Right lobe of liver (tissue), 6 donors: ENCODE measurements around the gene APBB1. TPM values are rescaled to one million over a fixed set of nuclear protein-coding genes. Genes with fewer than 3 reads are reported as not detected.

Experiments
- ATAC-seq, 4 donors: fragments of 200-7000 bp; cut with Tn5 transposase; one replicate each; pipeline ENCODE4 v1.9.1; 2020; ENCODE audit warnings: mild to moderate bottlenecking in 4 of 4, moderate library complexity in 4 of 4
- DNase-seq, 3 donors: peaks; one replicate each; pipeline ENCODE4 v3.0.0-alpha.2; 2020
- H3K27ac ChIP-seq, 3 donors: fragments of 200-600 bp; one replicate each; pipeline ENCODE4 v1.8.0; 2022
- H3K27me3 ChIP-seq, 2 donors: fragments of 200-600 bp; one replicate each; pipeline ENCODE4 v1.8.0; 2022
- H3K36me3 ChIP-seq, 4 donors: fragments of 200-600 bp; sonication (generic) in 1 of 4; one replicate each; pipeline versions ENCODE4 v1.5.1 to v1.8.0; 2017 to 2022; ENCODE audit warnings: control low read depth in 1 of 4
- H3K4me1 ChIP-seq, 4 donors: fragments of 200-600 bp; sonication (generic) in 1 of 4; one replicate each; pipeline versions ENCODE4 v1.5.1 to v1.8.0; 2017 to 2022; ENCODE audit warnings: control low read depth in 1 of 4
- H3K4me3 ChIP-seq, 3 donors: fragments of 200-600 bp; one replicate each; pipeline ENCODE4 v1.8.0; 2022
- H3K9me3 ChIP-seq, 4 donors: fragments of 200-600 bp; sonication (generic) in 1 of 4; one replicate each; pipeline versions ENCODE4 v1.5.1 to v1.8.0; 2017 to 2022; ENCODE audit warnings: control low read depth in 1 of 4
- POLR2A ChIP-seq: fragments of 450-650 bp; IDR thresholded peaks from one replicate; pipeline ENCODE4 v1.6.1; 2017; ENCODE audit warnings: antibody characterized with exemption, mild to moderate bottlenecking
- WGBS: methylation state at CpG from one replicate; pipeline ENCODE4 v1.1.6; 2018; ENCODE audit warnings: low coverage, low lambda C conversion rate; ENCODE audit not compliant: insufficient coverage; ENCODE audit errors: missing lambda C conversion rate; 5-methylcytosine and 5-hydroxymethylcytosine counted together
- intact Hi-C, 2 donors: fragments of 100-400 bp; cut with DNase I; formaldehyde crosslinking; loops; one replicate each; pipeline versions ENCODE4 v1.11.2 to v1.14.1; 2022
- total RNA-seq, 6 experiments: library from RNA; depleted of rRNA in 2 of 6; stranded (reverse); fragments of >200 nt in 2 of 6; fragmentation: NEBNext Ultra II Directional in 3 of 6; extraction: Animal tissue kit (Norgen Biotek cat#: 25700) in 3 of 6; gene quantifications; one replicate each; pipeline versions ENCODE4 v1.1.0 to v1.2.4, GENCODE V29; 2016 to 2023
- TF ChIP-seq, protein P1 (sequence below), 4 donors: fragments of 200-600 bp in 3 of 4; fragments of 450-650 bp in 1 of 4; IDR thresholded peaks; one replicate each; pipeline versions ENCODE4 v1.5.1 to v1.8.0; 2016 to 2022; ENCODE audit warnings: antibody characterized with exemption in 4 of 4, mild to moderate bottlenecking in 2 of 4
- donor health status: DM: no; HTN: yes; CAD: no.
- donor health status: DM: no; HTN: no; CAD: no.
- donor health status: DM: no; HTN: no; CAD: no.
- donor health status: DM: no; HTN: yes; CAD: no.
- donor health status: DM: no; HTN: yes; CAD: no.

Gene APBB1
- total RNA-seq, 6 experiments from 2014 or later: 3.3 to 5.6 (median 3.8) TPM

DNA sequence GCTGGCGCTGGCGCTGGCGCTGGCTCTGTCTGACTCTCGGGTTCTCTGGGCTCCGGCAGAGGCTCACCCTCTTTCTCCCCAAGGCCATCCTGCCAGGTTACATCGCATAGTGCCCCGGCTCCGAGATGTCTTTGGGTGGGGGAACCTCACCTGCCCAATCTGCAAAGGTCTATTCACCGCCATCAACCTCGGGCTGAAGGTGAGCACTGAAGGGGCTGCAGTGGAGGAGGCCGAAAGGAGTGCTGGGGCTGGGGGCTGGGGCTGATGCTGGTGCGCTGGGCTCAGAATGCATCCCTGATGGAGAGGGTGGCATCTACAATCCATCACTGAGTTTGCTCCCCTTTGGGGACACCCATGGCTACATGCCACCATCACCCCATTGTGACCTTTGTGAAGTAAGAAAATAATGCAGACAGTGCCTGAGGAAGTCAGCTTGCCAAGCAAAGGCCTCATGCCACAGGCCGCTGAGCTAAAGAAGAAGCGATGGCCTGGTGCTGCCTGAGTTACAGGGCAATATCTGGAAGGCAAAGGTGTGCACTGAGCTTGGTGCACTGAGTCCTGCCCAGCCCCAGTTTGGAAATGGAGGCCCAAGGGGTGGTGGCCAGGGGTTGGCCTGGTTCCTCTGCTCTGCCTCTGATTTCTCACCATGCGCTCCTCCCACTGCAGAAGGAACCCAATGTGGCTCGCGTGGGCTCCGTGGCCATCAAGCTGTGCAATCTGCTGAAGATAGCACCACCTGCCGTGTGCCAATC is 28.0 kb downstream of the APBB1 start:
- H3K4me3 ChIP-seq: peak overlapping the region; percentile 79 to 96 (median 95)
- peaks cover 0 to 31% (median 12%) of the 10 kb centered on the region in 4 donors for H3K4me1 ChIP-seq
- ATAC-seq (no peak), DNase-seq (no peak)
- 0% methylated on average over 3 of the region's 19 CpGs for WGBS
- no peaks in the 10 kb centered on the region for H3K27me3 ChIP-seq
- H3K27ac ChIP-seq: peak overlapping the region; percentile 81 to 87 (median 85)
- no peak for TF ChIP-seq POLR2A
- TF ChIP-seq, protein P1, sequence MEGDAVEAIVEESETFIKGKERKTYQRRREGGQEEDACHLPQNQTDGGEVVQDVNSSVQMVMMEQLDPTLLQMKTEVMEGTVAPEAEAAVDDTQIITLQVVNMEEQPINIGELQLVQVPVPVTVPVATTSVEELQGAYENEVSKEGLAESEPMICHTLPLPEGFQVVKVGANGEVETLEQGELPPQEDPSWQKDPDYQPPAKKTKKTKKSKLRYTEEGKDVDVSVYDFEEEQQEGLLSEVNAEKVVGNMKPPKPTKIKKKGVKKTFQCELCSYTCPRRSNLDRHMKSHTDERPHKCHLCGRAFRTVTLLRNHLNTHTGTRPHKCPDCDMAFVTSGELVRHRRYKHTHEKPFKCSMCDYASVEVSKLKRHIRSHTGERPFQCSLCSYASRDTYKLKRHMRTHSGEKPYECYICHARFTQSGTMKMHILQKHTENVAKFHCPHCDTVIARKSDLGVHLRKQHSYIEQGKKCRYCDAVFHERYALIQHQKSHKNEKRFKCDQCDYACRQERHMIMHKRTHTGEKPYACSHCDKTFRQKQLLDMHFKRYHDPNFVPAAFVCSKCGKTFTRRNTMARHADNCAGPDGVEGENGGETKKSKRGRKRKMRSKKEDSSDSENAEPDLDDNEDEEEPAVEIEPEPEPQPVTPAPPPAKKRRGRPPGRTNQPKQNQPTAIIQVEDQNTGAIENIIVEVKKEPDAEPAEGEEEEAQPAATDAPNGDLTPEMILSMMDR (IDR thresholded peaks at IDR 0.05): no peak
- intact Hi-C loops: loop anchor here in 1 of 2 donors (5.0 kb wide), 1 partner anchor 46 kb away; no protein-coding TSS in a partner anchor
- peaks cover 0 to 3% (median 0%) of the 10 kb centered on the region in 4 donors for H3K36me3 ChIP-seq
- no peaks in the 10 kb centered on the region for H3K9me3 ChIP-seq

DNA sequence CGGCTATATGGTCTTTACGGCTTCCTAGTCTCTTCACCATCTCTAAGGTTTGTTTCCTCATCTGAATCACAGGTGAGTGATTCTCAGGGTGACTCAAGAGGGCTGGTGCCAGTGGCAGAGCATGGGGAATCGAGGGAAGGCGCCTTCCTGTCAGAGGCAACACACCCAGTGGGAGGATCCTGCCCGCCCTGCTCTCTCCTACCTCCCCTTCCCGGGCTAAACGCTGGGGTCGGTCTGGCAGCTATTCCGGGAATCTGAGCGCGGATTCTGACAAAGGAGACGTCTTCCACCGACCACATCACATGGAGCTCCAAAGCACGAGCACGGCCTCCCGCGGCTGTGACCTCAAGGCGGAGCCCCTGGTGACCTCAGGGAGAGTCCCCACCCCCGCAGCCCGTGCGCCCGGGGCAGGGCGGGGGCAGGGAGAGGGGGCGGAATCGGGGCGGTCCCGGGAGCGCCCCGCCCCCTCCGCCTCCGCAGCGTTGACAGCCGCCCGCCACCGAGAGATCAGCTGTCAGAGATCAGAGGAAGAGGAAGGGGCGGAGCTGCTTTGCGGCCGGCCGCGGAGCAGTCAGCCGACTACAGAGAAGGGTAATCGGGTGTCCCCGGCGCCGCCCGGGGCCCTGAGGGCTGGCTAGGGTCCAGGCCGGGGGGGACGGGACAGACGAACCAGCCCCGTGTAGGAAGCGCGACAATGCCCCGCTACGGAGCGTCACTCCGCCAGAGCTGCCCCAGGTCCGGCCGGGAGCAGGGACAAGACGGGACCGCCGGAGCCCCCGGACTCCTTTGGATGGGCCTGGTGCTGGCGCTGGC is 28.8 kb downstream of the APBB1 start, which contains the start of gene SMPD1:
TSS of gene SMPD1 (plus strand) at position 570 of the 813 bp plus-strand sequence. CDS start at position 695, 125 bp downstream.
- DNase-seq: peak; percentile 96 to 97 (median 96)
- Histone ChIP-seq H3K36me3 (peaks cover 0 to 3% (median 0%) of the 10 kb centered on the region in 4 donors), H3K4me3 (peak within 1 kb of the TSS; percentile 79 to 96 (median 95)), H3K27ac (peak within 1 kb of the TSS; percentile 81 to 87 (median 85)), H3K9me3 (no peaks in the 10 kb centered on the region), H3K4me1 (peaks cover 0 to 31% (median 12%) of the 10 kb centered on the region in 4 donors), H3K27me3 (no peaks in the 10 kb centered on the region)
- peak; percentile 86 for TF ChIP-seq POLR2A
- TF ChIP-seq, protein P1 (IDR thresholded peaks at IDR 0.05): no peak
- intact Hi-C loops: loop anchor here (5.0 to 10.0 kb wide), 2 partner anchors 47 to 115 kb away; no protein-coding TSS in a partner anchor
- 8% methylated on average over 9 of the region's 63 CpGs for WGBS
- peak; percentile 94 to 98 (median 95) for ATAC-seq

DNA sequence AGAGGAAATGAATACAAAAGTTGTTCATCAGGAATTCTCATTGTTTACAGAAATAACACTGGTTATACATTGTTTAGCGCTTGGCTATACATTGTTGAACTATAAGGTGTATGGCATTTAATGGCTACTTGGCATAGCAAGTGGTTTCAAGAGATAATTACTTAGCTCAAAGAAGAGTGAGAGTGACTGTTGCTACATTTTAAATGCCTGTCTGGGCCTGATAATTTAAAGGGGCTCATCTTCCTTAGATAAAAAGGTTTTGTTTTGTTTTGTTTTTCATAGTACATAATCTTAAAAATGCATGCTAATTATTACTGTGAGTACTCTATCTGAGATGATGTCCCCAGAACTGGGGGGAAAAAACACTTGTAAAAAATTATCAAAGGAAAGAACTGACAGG is 30.1 kb downstream of the APBB1 start:
- Histone ChIP-seq H3K9me3 (no peaks in the 10 kb centered on the region), H3K27ac (peak overlapping the region in 2 of 3 donors; percentile 81 to 85), H3K27me3 (no peaks in the 10 kb centered on the region), H3K4me3 (peak overlapping the region in 1 of 3 donors; percentile 79), H3K36me3 (no peaks in the 10 kb centered on the region), H3K4me1 (peaks cover 0 to 31% (median 12%) of the 10 kb centered on the region in 4 donors)
- WGBS: 100% methylated on average over 1 of the region's 1 CpG
- TF ChIP-seq POLR2A: no peak
- DNase-seq (no peak), ATAC-seq (no peak)
- intact Hi-C loops: loop anchor here in 1 of 2 donors (10.0 kb wide), 1 partner anchor 116 kb away; no protein-coding TSS in a partner anchor

DNA sequence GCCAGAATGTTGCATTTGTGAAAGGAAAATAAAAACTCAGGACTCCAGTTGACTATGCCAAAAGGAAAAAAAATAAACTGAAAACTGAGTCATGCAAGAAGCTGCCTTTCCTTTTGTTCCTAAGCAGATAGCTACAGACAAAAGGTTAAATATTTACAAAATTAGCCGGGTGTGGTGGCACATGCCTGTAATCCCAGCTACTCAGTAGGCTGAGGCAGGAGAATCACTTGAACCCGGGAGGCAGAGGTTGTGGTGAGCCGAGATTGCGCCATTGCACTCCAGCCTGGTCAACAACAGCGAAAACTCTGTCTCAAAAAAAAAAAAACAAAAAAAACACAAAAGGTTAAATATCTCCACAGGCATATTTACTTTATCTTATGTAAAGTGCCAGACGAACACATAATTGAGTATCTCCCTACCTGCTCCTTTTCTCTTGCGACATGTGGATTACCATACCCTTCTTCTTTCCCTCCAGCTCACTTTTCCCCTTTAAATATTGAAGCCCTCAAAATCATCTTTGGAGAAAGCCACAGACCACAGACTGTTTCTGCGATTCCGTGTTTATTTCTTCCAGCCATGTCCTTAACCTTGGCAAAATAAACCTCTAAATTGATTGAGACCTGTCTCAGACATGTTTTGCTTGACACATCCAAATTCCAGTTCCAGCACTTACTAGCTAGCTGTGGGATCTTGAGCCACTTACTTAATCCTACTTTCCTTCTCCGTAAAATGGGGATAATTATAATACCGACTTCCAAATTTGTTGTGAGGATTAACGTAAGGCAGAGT is 30.9 kb downstream of the APBB1 start:
- intact Hi-C loops: loop anchor here in 1 of 2 donors (10.0 kb wide), 1 partner anchor 117 kb away; no protein-coding TSS in a partner anchor
- TF ChIP-seq, protein P1 (IDR thresholded peaks at IDR 0.05): no peak
- TF ChIP-seq POLR2A: no peak
- H3K27me3 ChIP-seq: no peaks in the 10 kb centered on the region
- H3K4me3 ChIP-seq: peak overlapping the region in 1 of 3 donors; percentile 9
- H3K4me1 ChIP-seq: peaks cover 0 to 31% (median 12%) of the 10 kb centered on the region in 4 donors
- DNase-seq (peak in 2 of 3 donors; percentile 67 to 75), ATAC-seq (peak; percentile 15 to 56 (median 38))
- no peaks in the 10 kb centered on the region for H3K9me3 ChIP-seq
- H3K36me3 ChIP-seq: no peaks in the 10 kb centered on the region
- H3K27ac ChIP-seq: peak overlapping the region in 2 of 3 donors; percentile 81 to 85
- WGBS: 33% methylated on average over 12 of the region's 12 CpGs
